Measurements from ENCODE around the gene COMMD4. TPM values are rescaled to one million over a fixed set of nuclear protein-coding genes. Genes with fewer than 3 reads are reported as not detected.

Gene COMMD4
- total RNA-seq, 1 donor from 2014 or later: 51.8 TPM

DNA sequence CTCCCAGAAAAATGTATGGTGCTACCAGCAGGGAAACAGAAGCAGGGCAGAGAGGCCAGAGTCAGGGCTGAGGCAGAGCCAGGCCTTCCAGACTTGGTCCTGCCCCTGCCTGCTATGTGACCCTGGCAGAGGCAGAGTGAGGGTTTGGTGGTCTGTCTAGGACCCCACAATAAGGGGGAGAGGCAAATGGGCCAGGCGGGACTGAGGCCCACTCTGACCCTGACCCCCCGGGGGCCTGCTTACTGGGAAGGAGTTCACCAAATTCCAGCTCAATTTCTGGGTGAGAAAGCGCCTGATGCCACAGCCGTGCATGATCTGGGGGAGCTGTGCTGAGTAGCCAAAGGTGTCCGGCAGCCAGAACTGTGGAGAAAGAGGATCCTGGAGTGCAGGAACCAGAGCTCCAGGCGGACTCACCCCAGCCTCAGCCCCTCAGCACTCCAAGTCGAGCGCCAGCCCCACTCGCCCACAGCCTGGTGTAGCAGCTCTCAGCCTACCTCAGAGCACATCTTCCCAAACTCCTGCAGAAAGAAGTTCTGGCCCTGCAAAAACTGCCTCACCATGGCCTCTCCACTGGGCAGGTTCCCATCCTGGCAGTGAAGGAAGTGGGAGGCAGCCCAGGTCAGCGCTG, 25.6 kb downstream of the COMMD4 start:
- intact Hi-C loops (cut with micrococcal nuclease): no loop called here
- no peaks in the 10 kb centered on the region for H3K4me1 Mint-ChIP-seq
- H3K4me3 Mint-ChIP-seq: no peak overlapping the region
- ChIA-PET CTCF (no interaction called here), POLR2A (no interaction called here)
- peaks cover 43% of the 10 kb centered on the region for H3K36me3 Mint-ChIP-seq (ENCODE audit: low read depth)
- no peaks in the 10 kb centered on the region for H3K27me3 Mint-ChIP-seq
- H3K9me3 Mint-ChIP-seq: no peaks in the 10 kb centered on the region
- no peak overlapping the region for H3K27ac Mint-ChIP-seq
- TF ChIP-seq, protein P1, sequence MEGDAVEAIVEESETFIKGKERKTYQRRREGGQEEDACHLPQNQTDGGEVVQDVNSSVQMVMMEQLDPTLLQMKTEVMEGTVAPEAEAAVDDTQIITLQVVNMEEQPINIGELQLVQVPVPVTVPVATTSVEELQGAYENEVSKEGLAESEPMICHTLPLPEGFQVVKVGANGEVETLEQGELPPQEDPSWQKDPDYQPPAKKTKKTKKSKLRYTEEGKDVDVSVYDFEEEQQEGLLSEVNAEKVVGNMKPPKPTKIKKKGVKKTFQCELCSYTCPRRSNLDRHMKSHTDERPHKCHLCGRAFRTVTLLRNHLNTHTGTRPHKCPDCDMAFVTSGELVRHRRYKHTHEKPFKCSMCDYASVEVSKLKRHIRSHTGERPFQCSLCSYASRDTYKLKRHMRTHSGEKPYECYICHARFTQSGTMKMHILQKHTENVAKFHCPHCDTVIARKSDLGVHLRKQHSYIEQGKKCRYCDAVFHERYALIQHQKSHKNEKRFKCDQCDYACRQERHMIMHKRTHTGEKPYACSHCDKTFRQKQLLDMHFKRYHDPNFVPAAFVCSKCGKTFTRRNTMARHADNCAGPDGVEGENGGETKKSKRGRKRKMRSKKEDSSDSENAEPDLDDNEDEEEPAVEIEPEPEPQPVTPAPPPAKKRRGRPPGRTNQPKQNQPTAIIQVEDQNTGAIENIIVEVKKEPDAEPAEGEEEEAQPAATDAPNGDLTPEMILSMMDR (IDR thresholded peaks at IDR 0.05): no peak
- no peak for DNase-seq
- ATAC-seq (ENCODE audit: low read depth): no peak

DNA sequence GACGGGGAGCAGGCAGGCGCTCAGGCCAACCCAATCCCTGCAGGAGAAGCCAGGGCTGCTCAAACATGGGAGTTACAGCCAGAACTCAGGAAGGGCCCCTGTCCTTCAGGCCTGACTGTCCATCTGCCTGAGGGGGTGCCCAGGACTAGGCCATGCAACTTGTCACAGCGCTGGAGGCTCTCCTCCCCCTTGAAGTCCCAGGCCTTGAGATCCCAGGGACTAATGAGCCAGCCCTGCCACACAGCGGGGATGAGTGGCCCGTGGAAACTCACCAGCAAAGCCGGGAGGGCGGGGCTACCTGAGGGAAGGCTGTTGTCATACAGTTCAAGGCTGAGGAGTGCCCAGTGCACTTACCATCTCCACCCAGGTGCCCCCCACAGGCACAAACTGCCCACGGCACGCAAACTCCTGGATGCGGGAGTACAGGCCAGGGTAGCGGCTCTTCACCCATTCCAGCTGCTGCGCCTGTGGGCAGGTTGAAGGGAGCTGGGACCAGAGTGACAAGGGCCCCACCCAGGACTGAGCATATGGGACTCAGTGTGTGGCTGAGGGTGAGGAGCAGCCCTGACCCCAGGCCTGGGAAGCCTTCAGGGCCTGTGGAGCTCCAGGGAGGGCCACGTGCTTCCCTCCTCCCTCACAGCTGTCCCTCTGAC, 26.3 kb downstream of the COMMD4 start:
- intact Hi-C loops (cut with micrococcal nuclease): no loop called here
- ChIA-PET CTCF (no interaction called here), POLR2A (no interaction called here)
- no peak for ATAC-seq (ENCODE audit: low read depth)
- Mint-ChIP-seq H3K27ac (no peak overlapping the region), H3K4me1 (peaks cover 4% of the 10 kb centered on the region), H3K27me3 (no peaks in the 10 kb centered on the region), H3K9me3 (no peaks in the 10 kb centered on the region), H3K4me3 (no peak overlapping the region), H3K36me3 (ENCODE audit: low read depth) (peaks cover 46% of the 10 kb centered on the region)
- no peak for DNase-seq
- TF ChIP-seq, protein P1 (IDR thresholded peaks at IDR 0.05): no peak

- peaks cover 46% of the 10 kb centered on the region for H3K36me3 Mint-ChIP-seq (ENCODE audit: low read depth)
- no peak for ATAC-seq (ENCODE audit: low read depth)
- H3K27ac Mint-ChIP-seq: no peak overlapping the region
- no peak overlapping the region for H3K4me3 Mint-ChIP-seq
- no peaks in the 10 kb centered on the region for H3K27me3 Mint-ChIP-seq
- no peaks in the 10 kb centered on the region for H3K9me3 Mint-ChIP-seq
- no peak for DNase-seq
- H3K4me1 Mint-ChIP-seq: peaks cover 9% of the 10 kb centered on the region
- intact Hi-C loops (cut with micrococcal nuclease): no loop called here
- ChIA-PET POLR2A (interaction anchor here (1.0 kb wide), 1 partner anchor 10 kb away, joined by 3 read pairs; no protein-coding TSS in a partner anchor), CTCF (no interaction called here)
- TF ChIP-seq, protein P1 (IDR thresholded peaks at IDR 0.05): no peak
Measured at GRCh38 chr15:75362642-75363249, 26.9 kb downstream of the COMMD4 start.

DNA sequence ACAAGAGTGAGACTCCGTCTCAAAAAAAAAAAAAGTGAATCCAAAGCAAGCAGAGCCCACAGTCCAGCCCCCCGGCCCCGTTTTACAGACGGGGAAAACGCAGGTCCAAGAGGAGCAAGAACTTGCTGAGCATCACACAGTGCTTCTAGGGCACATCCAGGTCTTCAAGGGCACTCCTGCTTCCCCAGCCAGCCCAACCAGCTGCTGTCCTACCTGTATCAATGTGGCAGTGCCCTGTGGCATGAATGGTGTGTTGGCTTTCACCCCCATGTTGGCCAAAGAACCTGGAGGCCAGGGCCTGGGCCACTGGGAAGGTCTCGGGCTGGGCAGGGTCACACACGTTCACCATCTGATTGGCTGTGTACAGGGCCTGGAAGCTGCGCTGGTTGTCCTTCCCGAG, 27.9 kb downstream of the COMMD4 start:
- DNase-seq (no peak), ATAC-seq (ENCODE audit: low read depth) (no peak)
- Mint-ChIP-seq H3K4me1 (peaks cover 16% of the 10 kb centered on the region), H3K36me3 (ENCODE audit: low read depth) (peaks cover 44% of the 10 kb centered on the region), H3K27me3 (no peaks in the 10 kb centered on the region), H3K9me3 (no peaks in the 10 kb centered on the region), H3K27ac (no peak overlapping the region), H3K4me3 (no peak overlapping the region)
- ChIA-PET POLR2A (no interaction called here), CTCF (no interaction called here)
- TF ChIP-seq, protein P1 (IDR thresholded peaks at IDR 0.05): no peak
- intact Hi-C loops (cut with micrococcal nuclease): no loop called here

DNA sequence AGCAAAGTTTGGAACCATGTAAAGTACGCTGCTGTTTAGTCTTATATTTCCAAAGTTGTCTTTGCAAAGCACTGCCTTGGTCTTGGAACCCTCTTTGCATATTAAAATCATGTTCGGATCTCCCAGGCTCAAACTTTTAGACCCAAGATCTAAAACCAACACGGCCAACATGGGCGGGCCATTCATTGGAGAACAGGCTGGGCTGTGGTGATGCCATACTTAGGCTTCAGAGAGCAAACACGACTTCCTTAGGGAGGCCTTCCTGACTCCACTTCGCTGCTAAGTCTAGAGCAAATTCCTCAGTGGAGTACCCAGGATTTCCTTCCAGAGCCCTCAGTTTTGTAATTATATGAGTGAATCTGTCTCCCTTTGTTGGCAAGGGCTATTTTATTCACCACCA, 29.0 kb downstream of the COMMD4 start:
- CTCF ChIA-PET: no interaction called here
- Mint-ChIP-seq H3K4me3 (no peak overlapping the region), H3K9me3 (no peaks in the 10 kb centered on the region), H3K4me1 (peaks cover 26% of the 10 kb centered on the region), H3K27me3 (no peaks in the 10 kb centered on the region), H3K36me3 (ENCODE audit: low read depth) (peaks cover 46% of the 10 kb centered on the region), H3K27ac (no peak overlapping the region)
- POLR2A ChIA-PET: no interaction called here
- DNase-seq (no peak), ATAC-seq (ENCODE audit: low read depth) (no peak)
- intact Hi-C loops (cut with micrococcal nuclease): no loop called here
- TF ChIP-seq, protein P1 (IDR thresholded peaks at IDR 0.05): no peak
